HG03521 (cell line): ENCODE measurements around the gene FCGBP.

Source experiments
- ATAC-seq: cut with Tn5 transposase; IDR thresholded peaks from one replicate; pipeline ENCODE4 v1.9.1; 2021; ENCODE audit warnings: mild to moderate bottlenecking, moderate library complexity; ENCODE audit not compliant: unreplicated experiment

The FCGBP gene

DNA sequence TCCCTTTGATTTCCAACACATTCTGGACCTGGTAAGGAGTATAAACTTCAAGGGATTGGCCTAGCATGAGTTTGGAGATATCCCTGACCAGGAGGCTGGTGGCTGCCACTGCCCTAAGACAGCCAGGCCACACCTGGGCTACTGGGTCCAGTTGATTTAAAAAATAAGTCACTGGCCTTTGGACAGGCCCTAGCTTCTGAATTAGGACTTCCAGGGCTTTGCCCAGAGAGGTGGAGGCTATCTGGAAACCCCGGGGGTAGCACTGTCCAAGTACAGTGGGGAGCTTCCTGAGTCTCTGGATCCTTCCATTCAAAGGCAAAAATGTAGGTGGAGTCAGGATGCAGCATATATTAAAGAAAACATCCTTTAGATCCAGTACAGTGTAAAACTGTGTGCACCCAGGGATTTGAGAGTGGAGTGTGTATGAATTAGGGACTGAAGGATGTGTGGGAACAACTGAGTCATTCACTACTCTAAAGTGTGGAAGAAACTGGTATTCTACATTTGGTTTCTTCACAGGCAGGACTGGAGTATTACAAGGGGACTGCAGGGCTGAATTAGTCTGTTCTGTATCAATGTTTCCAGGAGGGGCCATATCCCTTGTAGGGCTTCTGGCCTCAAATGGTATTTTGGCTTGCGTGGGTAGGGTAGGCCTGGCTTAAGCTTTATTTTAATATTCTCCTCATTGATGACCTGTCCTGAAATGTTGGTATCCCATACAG lies 14.8 kb upstream of the FCGBP start:
- no peak for ATAC-seq

- ATAC-seq: no peak
Measured at GRCh38 chr19:39946532-39946931, 12.1 kb upstream of the FCGBP start.

GRCh38 chr19:39943586-39943985 lies 9.2 kb upstream of the FCGBP start:
- ATAC-seq: no peak

DNA sequence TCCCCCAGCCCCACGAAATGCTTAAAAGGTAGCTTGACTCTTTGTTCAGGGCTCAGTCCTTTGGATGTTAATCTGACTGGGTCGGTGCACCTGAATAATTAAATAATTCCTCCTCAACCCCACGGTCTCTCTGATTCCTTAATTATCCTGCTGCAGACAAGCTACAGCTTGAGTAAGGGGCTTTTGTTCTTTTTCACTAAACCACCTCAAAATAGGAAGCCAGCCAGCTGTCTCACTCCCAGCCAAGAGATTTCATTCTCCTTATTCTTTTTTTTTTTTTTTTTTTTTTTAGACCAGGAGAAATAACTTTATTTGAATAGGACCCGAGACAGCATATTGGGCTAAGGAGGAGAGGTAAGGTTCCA lies 7.9 kb upstream of the FCGBP start:
- no peak for ATAC-seq

DNA sequence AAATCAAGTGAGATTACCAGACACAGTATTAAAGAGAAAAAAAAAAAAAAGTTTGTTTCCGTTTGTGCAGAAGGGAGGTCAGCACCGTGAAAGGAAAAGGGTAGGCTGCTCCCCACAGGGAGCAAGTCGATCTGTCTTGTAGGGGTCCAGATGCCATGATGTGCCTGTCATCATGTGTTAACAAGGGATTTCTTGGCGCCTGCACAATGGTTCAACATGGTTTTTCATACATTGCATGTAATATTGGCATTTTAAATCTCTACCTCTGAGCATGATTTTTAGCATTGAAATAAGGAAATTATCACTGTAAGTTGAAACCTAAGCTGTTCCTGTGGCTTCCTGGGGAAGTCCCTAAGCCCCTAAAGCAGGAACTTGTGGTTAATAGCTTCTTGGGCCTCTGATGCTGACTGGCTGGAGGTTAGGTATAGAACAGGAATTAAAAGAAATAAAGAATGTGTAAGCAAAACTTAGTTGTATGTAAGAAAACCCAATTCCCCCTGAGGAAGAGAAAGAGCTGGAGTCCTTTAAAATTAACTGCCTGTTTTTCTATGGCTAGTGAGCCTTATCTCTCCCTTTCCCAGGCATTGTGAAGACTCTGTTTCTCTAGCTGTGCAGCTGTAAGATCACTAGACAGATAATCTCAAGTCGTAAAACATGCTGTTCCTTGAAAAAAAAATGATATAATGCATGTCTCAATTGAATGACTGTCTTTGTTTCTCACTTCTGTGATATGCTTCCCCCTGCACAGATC lies 7.4 kb upstream of the FCGBP start:
- no peak for ATAC-seq

- no peak for ATAC-seq
Measured at GRCh38 chr19:39941151-39941550, 6.7 kb upstream of the FCGBP start.

DNA sequence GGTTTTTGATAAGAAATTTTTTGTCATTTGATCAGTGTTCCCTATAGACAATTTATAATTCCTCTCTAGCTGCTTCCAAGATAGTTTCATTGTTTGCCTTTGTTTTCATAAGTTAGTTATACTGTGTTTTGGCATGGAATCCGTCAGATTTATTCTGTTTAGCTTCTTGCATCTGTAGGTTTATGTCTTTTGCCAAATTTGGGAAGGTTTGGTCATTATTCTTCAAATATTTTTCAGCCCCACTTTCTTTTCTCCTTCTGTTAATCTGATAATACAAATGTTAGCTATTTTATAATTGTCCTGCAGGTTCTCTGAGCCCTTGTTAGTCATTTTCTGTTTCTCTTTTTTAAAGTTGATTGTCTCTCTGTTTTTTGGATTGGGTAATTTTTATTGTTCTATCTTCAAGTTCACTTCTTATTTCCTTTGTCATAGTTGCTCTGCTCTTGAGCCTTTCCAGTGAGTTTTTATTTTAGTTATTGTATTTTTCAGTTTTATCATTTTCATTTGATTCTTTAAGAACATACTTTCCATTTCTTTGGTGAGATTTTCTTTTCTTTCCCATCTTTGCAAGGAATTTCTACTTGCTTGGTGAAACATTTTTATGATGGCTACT lies 5.9 kb upstream of the FCGBP start:
- no peak for ATAC-seq

GRCh38 chr19:39939556-39939955 lies 5.1 kb upstream of the FCGBP start:
- ATAC-seq: no peak

DNA sequence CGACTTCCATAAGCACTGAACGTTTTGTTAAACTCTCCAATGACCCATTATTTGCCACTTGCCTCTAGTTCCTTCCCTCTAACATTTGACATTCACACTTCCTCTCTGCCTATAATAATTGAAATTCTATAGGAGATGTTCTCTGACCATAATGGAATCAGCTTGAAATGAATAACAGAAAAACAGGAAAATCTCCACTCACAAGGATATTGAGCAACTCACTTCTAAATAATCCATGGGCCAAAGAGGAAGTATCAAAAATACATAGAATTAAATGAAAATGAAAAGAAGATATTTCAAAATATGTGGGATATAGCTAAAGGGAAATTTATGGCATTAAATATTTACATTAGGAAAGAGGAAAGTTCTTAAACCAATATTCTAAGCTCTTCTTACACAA lies 3.4 kb upstream of the FCGBP start:
- no peak for ATAC-seq

GRCh38 chr19:39937094-39937720 lies 2.8 kb upstream of the FCGBP start:
- no peak for ATAC-seq

DNA sequence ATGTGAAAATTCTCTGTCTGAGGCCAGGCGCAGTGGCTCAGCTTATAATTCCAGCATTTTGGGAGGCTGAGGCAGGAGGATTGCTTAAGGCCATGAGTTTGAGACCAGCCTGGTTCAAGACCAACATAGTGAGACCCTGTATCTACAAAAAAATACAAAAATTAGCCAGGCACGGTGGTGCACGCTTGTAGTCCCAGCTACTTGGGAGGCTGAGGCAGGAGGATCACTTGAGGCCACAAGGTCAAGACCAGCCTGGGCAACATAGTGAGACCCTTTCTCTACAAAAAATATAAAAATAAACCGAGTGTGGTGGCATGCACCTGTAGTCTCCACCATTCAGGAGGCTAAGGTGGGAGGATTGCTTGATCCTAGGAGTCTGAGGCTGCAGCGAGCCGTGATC lies 2.2 kb upstream of the FCGBP start:
- no peak for ATAC-seq

- ATAC-seq: no peak
Measured at GRCh38 chr19:39936020-39936419, 1.6 kb upstream of the FCGBP start.

- ATAC-seq: no peak
Measured at GRCh38 chr19:39935364-39935661, 879 bp upstream of the FCGBP start.

DNA sequence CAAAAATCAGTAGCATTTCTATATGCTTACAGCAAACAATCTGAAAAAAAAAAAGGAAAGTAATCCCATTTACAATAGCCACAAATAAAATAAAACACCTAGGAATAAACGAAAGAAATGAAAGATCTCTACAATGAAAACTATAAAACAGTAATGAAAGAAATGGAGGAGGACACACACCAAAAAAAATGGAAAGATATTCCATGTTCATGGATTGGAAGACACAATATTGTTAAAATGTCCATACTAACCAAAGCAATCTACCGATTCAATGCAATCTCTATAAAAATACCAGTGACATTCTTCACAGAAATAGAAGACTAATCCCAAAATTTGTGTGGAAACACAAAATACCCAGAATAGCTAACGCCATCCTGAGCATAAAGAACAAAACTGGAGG lies 4.7 kb downstream of the FCGBP start:
- no peak for ATAC-seq

DNA sequence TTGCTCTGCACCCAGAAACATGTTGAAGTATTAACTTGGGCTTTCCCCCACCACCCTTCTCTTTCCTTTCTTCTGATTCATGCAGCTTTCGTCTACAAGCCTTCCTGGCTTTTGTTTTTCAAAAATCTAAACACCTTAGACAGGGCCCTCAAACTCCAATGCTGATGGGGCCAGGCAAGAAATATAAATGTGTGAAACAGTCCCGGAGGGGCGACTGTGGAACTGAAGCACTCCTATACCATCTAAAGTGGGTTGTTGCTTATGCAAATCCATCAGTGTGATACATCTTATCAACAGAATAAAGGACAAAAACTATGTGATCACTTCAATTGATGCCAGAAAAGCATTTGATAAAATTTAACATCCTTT lies 6.1 kb downstream of the FCGBP start:
- no peak for ATAC-seq

GRCh38 chr19:39927524-39928356 lies 6.7 kb downstream of the FCGBP start:
- ATAC-seq: no peak

- ATAC-seq: no peak
Measured at GRCh38 chr19:39927076-39927475, 7.4 kb downstream of the FCGBP start.

DNA sequence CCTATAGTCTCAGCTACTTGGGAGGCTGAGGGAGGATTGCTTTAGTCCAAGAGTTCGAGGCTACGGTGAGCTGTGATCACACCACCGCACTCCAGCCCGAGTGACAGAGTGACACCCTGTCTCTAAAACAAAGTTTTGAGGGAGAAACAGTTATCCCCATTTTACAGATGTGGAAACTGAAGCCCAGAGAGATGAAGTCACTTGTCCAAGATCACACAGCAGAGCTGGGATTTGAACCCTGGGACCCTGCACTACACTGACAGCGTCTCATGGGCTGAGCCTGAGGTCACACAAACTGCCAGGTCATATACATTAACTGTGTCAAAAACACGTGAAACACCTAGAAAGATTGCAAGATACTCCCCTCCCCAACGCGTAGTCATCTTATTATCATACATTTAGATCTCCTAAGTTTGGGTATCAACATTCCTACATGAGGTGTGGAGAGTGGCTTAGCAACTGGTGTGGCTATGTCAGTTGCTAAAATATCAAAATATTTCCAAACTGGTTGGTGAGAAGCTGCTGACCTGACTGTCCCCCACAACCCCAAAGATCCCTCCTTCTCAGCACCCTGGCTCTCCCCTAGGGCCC lies 8.2 kb downstream of the FCGBP start:
- no peak for ATAC-seq

- no peak for ATAC-seq
Measured at GRCh38 chr19:39924952-39925351, 9.5 kb downstream of the FCGBP start.

DNA sequence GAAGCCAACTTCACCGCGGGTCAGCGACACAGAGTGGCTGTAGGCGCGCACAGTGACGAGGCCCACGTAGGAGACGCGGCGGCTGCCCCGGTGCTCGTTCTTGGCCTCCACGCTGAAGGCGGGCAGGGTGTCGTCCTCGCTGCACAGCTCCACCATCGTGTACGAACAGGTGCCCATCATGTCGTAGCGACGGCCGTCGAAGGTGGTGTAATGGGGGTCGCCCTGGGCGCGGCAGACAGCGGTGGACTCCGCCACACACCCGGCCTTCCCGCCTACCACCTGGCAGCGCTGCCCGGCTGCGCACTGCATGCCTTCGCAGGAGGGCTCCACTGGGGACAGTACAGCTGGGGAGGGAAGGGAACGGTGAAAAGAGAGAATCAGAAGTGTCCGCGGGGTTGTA lies 10.0 kb downstream of the FCGBP start:
- ATAC-seq: no peak

DNA sequence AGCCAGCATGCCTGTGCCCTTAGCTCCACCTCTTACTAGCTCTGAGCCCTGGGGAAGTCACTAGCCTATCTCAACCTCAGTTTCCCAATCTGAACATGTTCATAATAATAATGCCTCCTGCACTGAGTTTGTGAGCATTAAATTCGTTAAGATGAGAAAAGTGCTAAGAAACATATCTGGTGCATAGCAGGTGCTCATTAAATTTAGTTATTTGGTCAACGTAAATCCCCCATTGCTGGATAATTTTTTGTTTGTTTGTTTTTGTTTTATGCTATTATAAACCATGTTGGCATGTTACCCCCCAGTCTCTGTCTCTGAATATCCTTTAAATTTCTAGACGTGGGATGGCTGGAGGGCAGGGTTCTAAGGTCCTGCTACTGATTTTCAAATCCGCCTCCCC lies 10.6 kb downstream of the FCGBP start:
- no peak for ATAC-seq
